ENCODE results near the gene HTRA3.

HTRA3 gene

GRCh38 chr4:8295471-8295870 lies 25.9 kb downstream of the HTRA3 start:
- ChIA-PET POLR2A (no interaction called here), CTCF (no interaction called here)
- Histone ChIP-seq H3K36me3 (ENCODE audit: control insufficient read depth in 2 of 2, insufficient read depth in 1 of 2, low read length in 2 of 2) (peaks cover 0 to 4% of the 10 kb centered on the region in 2 experiments; a peak in 1 of 3 replicates), H3K4me3 (ENCODE audit: low read depth, low read length) (no peak overlapping the region), H3K9me3 (ENCODE audit: control insufficient read depth, insufficient read depth, low read depth, low read length) (no peaks in the 10 kb centered on the region), H3K4me1 (ENCODE audit: control insufficient read depth, insufficient read depth, low read length) (no peaks in the 10 kb centered on the region), H3K27ac (ENCODE audit: extremely low read depth, low read depth, low read length) (no peak overlapping the region)
- TF ChIP-seq GFI1B (tag by site-specific recombination; IDR thresholded peaks at IDR 0.05) (no peak), ZNF138 (tag by site-specific recombination; IDR thresholded peaks at IDR 0.05; ENCODE audit: borderline replicate concordance) (no peak), ZNF580 (tag by site-specific recombination; IDR thresholded peaks at IDR 0.05) (no peak), ZSCAN18 (tag by site-specific recombination; IDR thresholded peaks at IDR 0.05) (no peak), ZNF660 (tag by site-specific recombination; IDR thresholded peaks at IDR 0.05) (no peak), KLF16 (tag by site-specific recombination; IDR thresholded peaks at IDR 0.05) (no peak), GLIS1 (tag by site-specific recombination; IDR thresholded peaks at IDR 0.05) (no peak), KLF9 (tag by site-specific recombination; IDR thresholded peaks at IDR 0.05; ENCODE audit: low read depth) (no peak), ZBTB17 (tag by site-specific recombination; IDR thresholded peaks at IDR 0.05) (no peak), SP2 (tag by site-specific recombination; IDR thresholded peaks at IDR 0.05) (no peak), ZNF558 (tag by site-specific recombination; IDR thresholded peaks at IDR 0.05) (no peak), ZNF518A (tag by site-specific recombination; conservative IDR thresholded peaks at IDR 0.05; ENCODE audit: low read depth) (no peak), ZNF677 (tag by site-specific recombination; IDR thresholded peaks at IDR 0.05) (no peak), ZNF510 (tag by site-specific recombination; IDR thresholded peaks at IDR 0.05; ENCODE audit: insufficient replicate concordance) (no peak), ZNF473 (tag by site-specific recombination; IDR thresholded peaks at IDR 0.05) (no peak), ZNF501 (tag by site-specific recombination; IDR thresholded peaks at IDR 0.05) (no peak)
- TF ChIP-seq, protein P1, sequence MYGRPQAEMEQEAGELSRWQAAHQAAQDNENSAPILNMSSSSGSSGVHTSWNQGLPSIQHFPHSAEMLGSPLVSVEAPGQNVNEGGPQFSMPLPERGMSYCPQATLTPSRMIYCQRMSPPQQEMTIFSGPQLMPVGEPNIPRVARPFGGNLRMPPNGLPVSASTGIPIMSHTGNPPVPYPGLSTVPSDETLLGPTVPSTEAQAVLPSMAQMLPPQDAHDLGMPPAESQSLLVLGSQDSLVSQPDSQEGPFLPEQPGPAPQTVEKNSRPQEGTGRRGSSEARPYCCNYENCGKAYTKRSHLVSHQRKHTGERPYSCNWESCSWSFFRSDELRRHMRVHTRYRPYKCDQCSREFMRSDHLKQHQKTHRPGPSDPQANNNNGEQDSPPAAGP (tag by site-specific recombination; IDR thresholded peaks at IDR 0.05): no peak
- TF ChIP-seq, protein P2, sequence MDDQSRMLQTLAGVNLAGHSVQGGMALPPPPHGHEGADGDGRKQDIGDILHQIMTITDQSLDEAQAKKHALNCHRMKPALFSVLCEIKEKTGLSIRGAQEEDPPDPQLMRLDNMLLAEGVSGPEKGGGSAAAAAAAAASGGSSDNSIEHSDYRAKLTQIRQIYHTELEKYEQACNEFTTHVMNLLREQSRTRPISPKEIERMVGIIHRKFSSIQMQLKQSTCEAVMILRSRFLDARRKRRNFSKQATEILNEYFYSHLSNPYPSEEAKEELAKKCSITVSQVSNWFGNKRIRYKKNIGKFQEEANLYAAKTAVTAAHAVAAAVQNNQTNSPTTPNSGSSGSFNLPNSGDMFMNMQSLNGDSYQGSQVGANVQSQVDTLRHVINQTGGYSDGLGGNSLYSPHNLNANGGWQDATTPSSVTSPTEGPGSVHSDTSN (CRISPR knock-in tag; IDR thresholded peaks at IDR 0.05): no peak

All from HEK293 (cell line).